Osteocyte (in vitro differentiated cells): ENCODE measurements around the gene CDKN2AIPNL. TPM values are rescaled to one million over a fixed set of nuclear protein-coding genes. Genes with fewer than 3 reads are reported as not detected.

Source experiments
- DNase-seq: peaks from one replicate; pipeline ENCODE4 v3.0.0; 2021; ENCODE audit warnings: mixed read lengths; ENCODE audit not compliant: unreplicated experiment; ENCODE audit errors: extremely low spot score
- H3K27ac Mint-ChIP-seq: one replicate; pipeline ENCODE4 v1.8.0; 2021; ENCODE audit warnings: mild to moderate bottlenecking, mixed read lengths; ENCODE audit not compliant: unreplicated experiment
- H3K27me3 Mint-ChIP-seq: one replicate; pipeline ENCODE4 v1.8.0; 2021; ENCODE audit warnings: mixed read lengths; ENCODE audit not compliant: unreplicated experiment
- H3K36me3 Mint-ChIP-seq: one replicate; pipeline ENCODE4 v1.8.0; 2021; ENCODE audit warnings: mixed read lengths; ENCODE audit not compliant: unreplicated experiment
- H3K4me1 Mint-ChIP-seq: one replicate; pipeline ENCODE4 v1.8.0; 2021; ENCODE audit warnings: mixed read lengths; ENCODE audit not compliant: unreplicated experiment
- H3K4me3 Mint-ChIP-seq: one replicate; pipeline ENCODE4 v1.8.0; 2021; ENCODE audit warnings: mild to moderate bottlenecking, moderate library complexity, mixed read lengths; ENCODE audit not compliant: unreplicated experiment
- H3K9me3 Mint-ChIP-seq: one replicate; pipeline ENCODE4 v1.8.0; 2021; ENCODE audit warnings: mixed read lengths; ENCODE audit not compliant: unreplicated experiment
- CTCF ChIP-seq: fragments of 200-600 bp; sonication (generic); IDR thresholded peaks from 2 replicates; pipeline ENCODE4 v1.5.0; 2021; ENCODE audit warnings: antibody characterized with exemption, mild to moderate bottlenecking, moderate library complexity
- total RNA-seq: library from RNA; stranded (reverse); gene quantifications from 2 replicates; pipeline ENCODE4 v1.2.1, GENCODE V29; 2021

CDKN2AIPNL gene
- total RNA-seq, 1 donor from 2014 or later: 19.5 TPM

GRCh38 chr5:134403951-134404350, 7.7 kb downstream of the CDKN2AIPNL start:
- Mint-ChIP-seq H3K4me1 (no peaks in the 10 kb centered on the region), H3K36me3 (peaks cover 14% of the 10 kb centered on the region), H3K9me3 (no peaks in the 10 kb centered on the region), H3K4me3 (no peak overlapping the region), H3K27ac (no peak overlapping the region), H3K27me3 (no peaks in the 10 kb centered on the region)
- TF ChIP-seq CTCF: no peak
- no peak for DNase-seq

DNA sequence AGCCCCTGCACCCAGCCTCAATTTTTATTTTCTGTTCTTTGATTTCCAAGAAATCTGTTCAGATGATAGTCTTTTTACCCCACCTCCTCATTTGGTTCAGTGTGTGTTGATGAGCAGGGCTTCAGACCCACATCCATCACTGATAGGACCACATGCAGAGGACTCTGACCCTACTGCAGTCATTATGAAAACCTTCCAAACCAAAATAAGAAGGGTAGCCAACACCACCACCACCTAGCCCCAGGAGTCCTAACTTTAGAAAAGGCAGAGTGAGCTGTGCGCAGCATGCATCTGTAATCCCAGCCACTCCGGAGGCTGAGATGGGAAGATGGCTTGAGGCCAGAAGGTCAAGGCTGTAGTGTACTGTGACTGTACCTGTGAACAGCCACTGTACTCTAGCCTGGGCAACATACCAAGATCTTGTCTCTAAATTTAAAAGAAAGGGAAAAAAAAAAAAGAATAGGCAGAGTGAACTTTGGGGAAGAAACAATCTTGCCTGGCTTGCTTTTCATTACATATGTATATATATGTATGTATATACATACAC, 13.0 kb downstream of the CDKN2AIPNL start:
- Mint-ChIP-seq H3K4me1 (peaks cover 2% of the 10 kb centered on the region), H3K4me3 (no peak overlapping the region), H3K27ac (no peak overlapping the region), H3K27me3 (no peaks in the 10 kb centered on the region), H3K36me3 (peaks cover 39% of the 10 kb centered on the region), H3K9me3 (no peaks in the 10 kb centered on the region)
- no peak for TF ChIP-seq CTCF
- DNase-seq: no peak

- no peak for DNase-seq
- no peak for TF ChIP-seq CTCF
- no peak overlapping the region for H3K27ac Mint-ChIP-seq
- peaks cover 2% of the 10 kb centered on the region for H3K4me1 Mint-ChIP-seq
- peaks cover 44% of the 10 kb centered on the region for H3K36me3 Mint-ChIP-seq
- H3K9me3 Mint-ChIP-seq: no peaks in the 10 kb centered on the region
- no peak overlapping the region for H3K4me3 Mint-ChIP-seq
- no peaks in the 10 kb centered on the region for H3K27me3 Mint-ChIP-seq
Measured at GRCh38 chr5:134397196-134397595, 14.5 kb downstream of the CDKN2AIPNL start.

- H3K4me3 Mint-ChIP-seq: no peak overlapping the region
- H3K4me1 Mint-ChIP-seq: peaks cover 4% of the 10 kb centered on the region
- H3K27ac Mint-ChIP-seq: no peak overlapping the region
- DNase-seq: no peak
- TF ChIP-seq CTCF: no peak
- no peaks in the 10 kb centered on the region for H3K27me3 Mint-ChIP-seq
- no peaks in the 10 kb centered on the region for H3K9me3 Mint-ChIP-seq
- H3K36me3 Mint-ChIP-seq: peaks cover 43% of the 10 kb centered on the region
Measured at GRCh38 chr5:134396274-134396673, 15.4 kb downstream of the CDKN2AIPNL start.

DNA sequence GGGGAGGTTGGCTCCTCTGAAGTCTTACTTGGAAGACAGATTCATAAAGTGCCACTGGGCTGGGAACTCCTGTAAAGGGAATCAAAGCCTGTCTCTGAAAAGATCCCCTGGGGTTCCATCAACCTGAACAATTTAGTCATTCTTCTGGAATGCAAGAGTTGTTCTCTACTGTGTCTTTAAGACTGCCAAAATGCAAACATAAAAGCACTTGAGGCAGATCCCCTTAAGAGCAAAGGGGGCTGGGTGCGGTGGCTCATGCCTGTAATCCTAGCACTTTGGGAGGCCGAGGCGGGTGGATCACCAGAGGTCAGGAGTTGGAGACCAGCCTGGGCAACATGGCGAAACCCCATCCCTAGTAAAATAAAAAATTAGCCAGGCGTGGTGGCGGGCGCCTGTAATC, 16.7 kb downstream of the CDKN2AIPNL start:
- Mint-ChIP-seq H3K27me3 (no peaks in the 10 kb centered on the region), H3K4me1 (peaks cover 4% of the 10 kb centered on the region), H3K9me3 (no peaks in the 10 kb centered on the region), H3K4me3 (no peak overlapping the region), H3K36me3 (peaks cover 50% of the 10 kb centered on the region), H3K27ac (no peak overlapping the region)
- DNase-seq: no peak
- TF ChIP-seq CTCF: no peak
